ENCODE data around the gene CRIM1.

DNA sequence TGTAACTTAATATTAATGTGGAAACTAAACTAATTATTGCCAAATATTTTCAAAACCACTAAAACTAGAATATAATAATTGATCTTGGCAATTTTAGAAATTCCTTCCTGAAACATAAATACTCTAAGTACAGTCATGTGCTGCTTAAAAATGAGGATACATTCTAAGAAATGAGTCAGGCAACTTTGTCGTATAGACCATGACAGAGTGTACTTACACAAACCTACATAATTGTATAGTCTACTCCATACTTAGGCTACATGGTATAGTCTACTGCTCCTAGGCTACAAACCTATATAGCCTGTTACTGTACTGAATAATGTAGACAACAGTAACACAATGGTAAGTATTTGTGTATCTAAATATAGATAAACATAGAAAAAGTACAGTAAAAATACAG is 214.8 kb downstream of the CRIM1 start:
- TF ChIP-seq CTCF (IDR thresholded peaks at IDR 0.05): no peak
- no peak for TF ChIP-seq ZC3H11A (IDR thresholded peaks at IDR 0.05)
- TF ChIP-seq ZFP36 (IDR thresholded peaks at IDR 0.05; ENCODE audit: borderline replicate concordance, partially characterized antibody): no peak
- no peak for TF ChIP-seq HOXA7 (CRISPR knock-in tag; IDR thresholded peaks at IDR 0.05)
- TF ChIP-seq CBX2 (IDR thresholded peaks at IDR 0.05; ENCODE audit: borderline replicate concordance, low read depth): no peak
- TF ChIP-seq REST (IDR thresholded peaks at IDR 0.05): no peak
- no peak for TF ChIP-seq RAD21 (conservative IDR thresholded peaks at IDR 0.05 in 1 of 2, IDR thresholded peaks at IDR 0.05 in 1 of 2)
- TF ChIP-seq POLR2AphosphoS2 (conservative IDR thresholded peaks at IDR 0.05; ENCODE audit: low read length): no peak
- no peak for TF ChIP-seq JUN (IDR thresholded peaks at IDR 0.05)
- TF ChIP-seq CEBPB (IDR thresholded peaks at IDR 0.05): no peak
- TF ChIP-seq POLR2A (IDR thresholded peaks at IDR 0.05; ENCODE audit: low read length): no peak
- TF ChIP-seq EP300 (IDR thresholded peaks at IDR 0.05): no peak
